ENCODE measurements around the gene SOX12.

DNA sequence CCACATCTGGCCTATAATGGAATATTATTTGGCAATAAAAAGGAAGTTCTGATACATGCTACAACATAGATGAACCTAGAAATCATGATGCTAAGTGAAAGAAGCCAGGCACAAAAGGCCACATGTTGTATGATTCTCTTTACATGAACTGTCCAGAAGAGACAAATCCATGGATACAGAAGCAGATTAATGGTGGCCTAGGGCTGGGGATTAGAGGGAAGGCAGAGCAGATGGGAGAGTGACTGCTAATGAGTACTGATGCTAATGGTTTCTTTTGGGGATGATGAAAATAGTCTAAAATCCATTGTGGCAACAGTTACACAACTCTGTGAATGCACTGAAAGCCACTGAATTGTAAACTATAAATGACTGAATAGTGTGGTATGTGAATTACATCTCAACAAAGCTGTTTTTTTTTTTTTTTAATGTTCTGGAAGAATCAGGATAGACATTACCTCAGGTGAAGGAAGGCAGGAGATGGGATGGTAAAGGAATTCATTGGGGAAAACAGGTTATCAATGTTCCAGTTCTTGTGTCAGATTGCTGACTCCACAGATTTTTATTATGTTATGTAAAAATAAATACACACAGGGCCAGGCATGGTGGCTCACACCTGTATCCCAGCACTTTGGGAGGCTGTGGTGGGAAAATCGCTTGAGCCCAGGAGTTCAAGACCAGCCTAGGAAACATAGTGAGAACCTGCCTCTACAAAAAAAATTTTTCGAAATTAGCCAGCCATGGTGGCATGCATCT lies 8.9 kb upstream of the SOX12 start:
- no peak for TF ChIP-seq EZH2 (optimal IDR thresholded peaks at IDR 0.05; ENCODE audit: low read depth, low read length)
- TF ChIP-seq, protein P1, sequence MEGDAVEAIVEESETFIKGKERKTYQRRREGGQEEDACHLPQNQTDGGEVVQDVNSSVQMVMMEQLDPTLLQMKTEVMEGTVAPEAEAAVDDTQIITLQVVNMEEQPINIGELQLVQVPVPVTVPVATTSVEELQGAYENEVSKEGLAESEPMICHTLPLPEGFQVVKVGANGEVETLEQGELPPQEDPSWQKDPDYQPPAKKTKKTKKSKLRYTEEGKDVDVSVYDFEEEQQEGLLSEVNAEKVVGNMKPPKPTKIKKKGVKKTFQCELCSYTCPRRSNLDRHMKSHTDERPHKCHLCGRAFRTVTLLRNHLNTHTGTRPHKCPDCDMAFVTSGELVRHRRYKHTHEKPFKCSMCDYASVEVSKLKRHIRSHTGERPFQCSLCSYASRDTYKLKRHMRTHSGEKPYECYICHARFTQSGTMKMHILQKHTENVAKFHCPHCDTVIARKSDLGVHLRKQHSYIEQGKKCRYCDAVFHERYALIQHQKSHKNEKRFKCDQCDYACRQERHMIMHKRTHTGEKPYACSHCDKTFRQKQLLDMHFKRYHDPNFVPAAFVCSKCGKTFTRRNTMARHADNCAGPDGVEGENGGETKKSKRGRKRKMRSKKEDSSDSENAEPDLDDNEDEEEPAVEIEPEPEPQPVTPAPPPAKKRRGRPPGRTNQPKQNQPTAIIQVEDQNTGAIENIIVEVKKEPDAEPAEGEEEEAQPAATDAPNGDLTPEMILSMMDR (IDR thresholded peaks at IDR 0.05; ENCODE audit: low read length), result no peak

Measured in MM.1S (cell line).